CD14-positive monocyte (primary cell): ENCODE measurements around the gene XRCC2. TPM values are rescaled to one million over a fixed set of nuclear protein-coding genes. Genes with fewer than 3 reads are reported as not detected.
"Not testable (repeated sequence)": the region's sequence is repeated elsewhere in the genome, so short reads cannot be mapped to it uniquely, and the experiment has no call there.

Experiments used
- DNase-seq, 3 donors: peaks; one replicate each; pipeline ENCODE4 v3.0.0-alpha.2; 2011 to 2022
- H2AFZ ChIP-seq: 2 replicates; pipeline ENCODE4 v1.6.0; 2012; ENCODE audit warnings: mild to moderate bottlenecking, low read depth, low read length, inconsistent platforms; ENCODE audit not compliant: insufficient read depth, poor library complexity, severe bottlenecking
- H3K27ac ChIP-seq, 2 donors: 1 replicate in 1 of 2; 2 replicates in 1 of 2; pipeline ENCODE4 v1.5.1; 2012 to 2013; ENCODE audit warnings: low read length in 2 of 2, control low read depth in 1 of 2, inconsistent platforms in 1 of 2, low read depth in 1 of 2, mild to moderate bottlenecking in 1 of 2
- H3K27me3 ChIP-seq, 2 donors: one replicate each; pipeline versions ENCODE4 v1.6.0 to v1.6.1; 2011 to 2013; ENCODE audit warnings: low read length in 2 of 2; ENCODE audit not compliant: control insufficient read depth in 2 of 2, insufficient read depth in 2 of 2
- H3K36me3 ChIP-seq, 2 donors: replicated peaks in 1 of 2; 1 replicate in 1 of 2; 2 replicates in 1 of 2; pipeline versions ENCODE4 v1.5.1 to v1.6.1; 2012 to 2013; ENCODE audit warnings: low read length in 2 of 2, control low read depth in 1 of 2, inconsistent platforms in 1 of 2, mild to moderate bottlenecking in 1 of 2; ENCODE audit not compliant: insufficient read depth in 2 of 2, control insufficient read depth in 1 of 2
- H3K4me1 ChIP-seq, 2 donors: 1 replicate in 1 of 2; 2 replicates in 1 of 2; pipeline versions ENCODE4 v1.5.1 to v1.6.1; 2012 to 2013; ENCODE audit warnings: low read length in 2 of 2, control low read depth in 1 of 2, inconsistent platforms in 1 of 2, mild to moderate bottlenecking in 1 of 2, moderate library complexity in 1 of 2; ENCODE audit not compliant: insufficient read depth in 2 of 2, control insufficient read depth in 1 of 2
- H3K4me2 ChIP-seq: replicated peaks from 2 replicates; pipeline ENCODE3; 2012; ENCODE audit warnings: low read length, moderate library complexity, mild to moderate bottlenecking; ENCODE audit not compliant: poor library complexity, severe bottlenecking; ENCODE audit errors: extremely low read depth
- H3K4me3 ChIP-seq, 3 experiments: fragments of 200-600 bp in 1 of 3; sonication (generic) in 1 of 3; replicated peaks in 1 of 3; 1 replicate in 2 of 3; 2 replicates in 1 of 3; pipeline ENCODE4 v1.5.1; 2011 to 2013; ENCODE audit warnings: low read length in 3 of 3, mild to moderate bottlenecking in 3 of 3, control low read depth in 2 of 3, low read depth in 2 of 3, inconsistent platforms in 1 of 3, moderate library complexity in 1 of 3
- H3K79me2 ChIP-seq: 2 replicates; pipeline ENCODE4 v1.6.0; 2012; ENCODE audit warnings: mild to moderate bottlenecking, control low read depth, inconsistent platforms, low read length, moderate library complexity; ENCODE audit not compliant: insufficient read depth
- H3K9ac ChIP-seq: 2 replicates; pipeline ENCODE4 v1.6.0; 2017; ENCODE audit warnings: low read length, mild to moderate bottlenecking; ENCODE audit not compliant: insufficient read depth, poor library complexity, severe bottlenecking
- H3K9me3 ChIP-seq, 2 donors: replicated peaks in 1 of 2; 1 replicate in 1 of 2; 2 replicates in 1 of 2; pipeline versions ENCODE4 v1.5.1 to v1.6.1; 2012 to 2013; ENCODE audit warnings: low read length in 2 of 2, control low read depth in 1 of 2; ENCODE audit not compliant: control insufficient read depth in 1 of 2, insufficient read depth in 1 of 2
- H4K20me1 ChIP-seq: 2 replicates; pipeline ENCODE4 v1.6.0; 2012; ENCODE audit warnings: mild to moderate bottlenecking, low read length, control low read depth, moderate library complexity; ENCODE audit not compliant: insufficient read depth
- H3K27ac Mint-ChIP-seq, 7 donors: one replicate each; pipeline ENCODE4 v1.8.0; 2020; ENCODE audit warnings: mild to moderate bottlenecking in 7 of 7, mixed read lengths in 7 of 7, moderate library complexity in 6 of 7, inconsistent platforms in 2 of 7
- H3K27me3 Mint-ChIP-seq, 3 donors: one replicate each; pipeline ENCODE4 v1.8.0; 2021 to 2022; ENCODE audit warnings: low read depth in 3 of 3, mild to moderate bottlenecking in 3 of 3, mixed read lengths in 3 of 3, moderate library complexity in 3 of 3, inconsistent platforms in 1 of 3
- H3K36me3 Mint-ChIP-seq, 2 donors: one replicate each; pipeline ENCODE4 v1.8.0; 2020; ENCODE audit warnings: mixed read lengths in 2 of 2, inconsistent platforms in 1 of 2, mild to moderate bottlenecking in 1 of 2
- H3K4me1 Mint-ChIP-seq: one replicate; pipeline ENCODE4 v1.8.0; 2020; ENCODE audit warnings: mild to moderate bottlenecking, mixed read lengths
- H3K4me3 Mint-ChIP-seq, 2 donors: one replicate each; pipeline ENCODE4 v1.8.0; 2020; ENCODE audit warnings: mild to moderate bottlenecking in 2 of 2, mixed read lengths in 2 of 2, moderate library complexity in 1 of 2
- H3K9me3 Mint-ChIP-seq, 7 donors: one replicate each; pipeline ENCODE4 v1.8.0; 2020 to 2022; ENCODE audit warnings: mixed read lengths in 7 of 7, mild to moderate bottlenecking in 6 of 7, moderate library complexity in 6 of 7, inconsistent platforms in 2 of 7
- CTCF ChIP-seq: fragments of 200-600 bp; IDR thresholded peaks from one replicate; pipeline ENCODE4 v1.8.0; 2022; ENCODE audit warnings: antibody characterized with exemption, mild to moderate bottlenecking
- WGBS: methylation state at CpG from one replicate; pipeline ENCODE4 v1.1.5; 2013; ENCODE audit warnings: missing lambda C conversion rate; ENCODE audit not compliant: insufficient coverage; 5-methylcytosine and 5-hydroxymethylcytosine counted together
- intact Hi-C, 2 donors: fragments of 100-400 bp; cut with micrococcal nuclease; formaldehyde crosslinking; loops; one replicate each; pipeline versions ENCODE4 v1.15.0 to v1.15.1; 2023
- polyA minus RNA-seq: library from RNA; depleted of rRNA, polyadenylated mRNA; stranded (reverse); fragments of >200 nt; gene quantifications from 2 replicates; pipeline ENCODE4 v1.2.3, GENCODE V29; 2012
- polyA plus RNA-seq, 3 donors: library from polyadenylated mRNA; depleted of rRNA in 1 of 3; unstranded in 2 of 3; stranded (reverse) in 1 of 3; fragments of 300-500 nt in 2 of 3; fragments of >200 nt in 1 of 3; fragmentation: Illumina TruSeq in 2 of 3; gene quantifications; 1 replicate in 2 of 3; 2 replicates in 1 of 3; pipeline ENCODE4 v1.2.3, GENCODE V29; 2012 to 2021
- total RNA-seq, 12 experiments: library from RNA in 1 of 12; stranded (reverse) in 1 of 12; fragments of 120-200 nt in 1 of 12; gene quantifications; one replicate each; pipeline ENCODE4 v1.2.4 and lab custom pipeline; 2013 to 2026; ENCODE audit warnings: mixed read lengths in 6 of 12, inconsistent platforms in 1 of 12

Gene XRCC2
- total RNA-seq (2013), result 0.15 TPM
- polyA plus RNA-seq (under 1 TPM in 2 of 3 donors, not detected in 1; 0.03 to 0.05 TPM), polyA minus RNA-seq (0.16 TPM in 1 of 2 replicates, not detected in the other), total RNA-seq (lab: John Stamatoyannopoulos, UW) (0.06 to 3.1 (median 0.41) reads per million in 11 experiments)

- no peak for TF ChIP-seq CTCF
- H3K27ac Mint-ChIP-seq, result peak within 1 kb of the TSS; percentile 91 to 98 (median 97)
- H3K27me3 Mint-ChIP-seq, result peaks cover 0 to 2% (median 1%) of the 10 kb centered on the region in 3 donors
- Histone ChIP-seq H3K4me2 (peak within 1 kb of the TSS; percentile 94), H3K79me2 (peaks cover 47% of the 10 kb centered on the region), H3K27ac (peak within 1 kb of the TSS; percentile 60 to 83), H3K4me1 (peaks cover 12 to 22% of the 10 kb centered on the region in 2 donors), H4K20me1 (no peaks in the 10 kb centered on the region), H3K36me3 (no peaks in the 10 kb centered on the region), H3K27me3 (no peaks in the 10 kb centered on the region), H3K4me3 (peak within 1 kb of the TSS; percentile 73 to 88 (median 82)), H3K9ac (peak within 1 kb of the TSS; percentile 71), H3K9me3 (no peaks in the 10 kb centered on the region), H2AFZ (peak within 1 kb of the TSS; percentile 95)
- peaks cover 21% of the 10 kb centered on the region for H3K4me1 Mint-ChIP-seq
- intact Hi-C loops, result loop anchor here (2.0 to 10.0 kb wide), 4 partner anchors 79 to 214 kb away; partner anchors contain the start of gene ACTR3B (in 2 of the 2)
- peaks cover 0 to 5% of the 10 kb centered on the region in 2 donors for H3K36me3 Mint-ChIP-seq
- 2% methylated on average over 47 of the region's 63 CpGs for WGBS
- H3K4me3 Mint-ChIP-seq, result peak within 1 kb of the TSS; percentile 91 to 97
- peaks cover 0 to 2% (median 0%) of the 10 kb centered on the region in 7 donors for H3K9me3 Mint-ChIP-seq
- peak; percentile 85 to 87 (median 86) for DNase-seq
Observed at GRCh38 chr7:152675759-152676636, at the start of gene XRCC2. Gene XRCC2 (minus strand): TSS chr7:152676141. CDS start chr7:152676079, 62 bp downstream.

GRCh38 chr7:152723364-152723763 is 47.4 kb upstream of the XRCC2 start:
- peaks cover 0 to 3% of the 10 kb centered on the region in 2 donors for H3K9me3 ChIP-seq
- H3K4me3 ChIP-seq, result no peak overlapping the region
- H3K4me3 Mint-ChIP-seq, result no peak overlapping the region
- H3K27ac Mint-ChIP-seq, result no peak overlapping the region
- H4K20me1 ChIP-seq, result no peaks in the 10 kb centered on the region
- H3K9me3 Mint-ChIP-seq, result peaks cover 0 to 12% (median 2%) of the 10 kb centered on the region in 7 donors
- H3K27me3 Mint-ChIP-seq, result peaks cover 3 to 6% (median 4%) of the 10 kb centered on the region in 3 donors
- H3K9ac ChIP-seq, result no peak overlapping the region
- no CpG with 5 or more reads among the region's 2 CpGs for WGBS
- no peaks in the 10 kb centered on the region for H3K79me2 ChIP-seq
- H3K4me1 Mint-ChIP-seq, result no peaks in the 10 kb centered on the region
- no peaks in the 10 kb centered on the region for H3K36me3 Mint-ChIP-seq
- no peak overlapping the region for H3K4me2 ChIP-seq
- intact Hi-C loops, result no loop called here
- no peaks in the 10 kb centered on the region for H3K36me3 ChIP-seq
- DNase-seq, result no peak
- H3K27me3 ChIP-seq, result no peaks in the 10 kb centered on the region
- H3K4me1 ChIP-seq, result no peaks in the 10 kb centered on the region
- TF ChIP-seq CTCF, result no peak
- no peak overlapping the region for H3K27ac ChIP-seq
- no peak overlapping the region for H2AFZ ChIP-seq

- H3K27ac Mint-ChIP-seq, H3K4me1 Mint-ChIP-seq, H3K36me3 Mint-ChIP-seq, H4K20me1 ChIP-seq, intact Hi-C loops, H3K36me3 ChIP-seq, H3K79me2 ChIP-seq, H3K27ac ChIP-seq, H3K4me3 ChIP-seq, H3K4me2 ChIP-seq, DNase-seq, H3K9me3 Mint-ChIP-seq, H3K4me3 Mint-ChIP-seq, H3K27me3 Mint-ChIP-seq, H3K4me1 ChIP-seq, H3K9ac ChIP-seq, H3K27me3 ChIP-seq, H2AFZ ChIP-seq, H3K9me3 ChIP-seq: not testable (repeated sequence)
- no CpG with 5 or more reads among the region's 1 CpG for WGBS
Observed at GRCh38 chr7:152712412-152713042, 36.6 kb upstream of the XRCC2 start.
